HepG2 (cell line): ENCODE measurements around the gene TLE1. TPM values are rescaled to one million over a fixed set of nuclear protein-coding genes. Genes with fewer than 3 reads are reported as not detected.
A peak's percentile ranks its signal among the peaks of the same experiment; 100 is the strongest.

ENCODE experiments used
- AFF4 ChIP-seq: sonication (generic); formaldehyde crosslinking; IDR thresholded peaks from 2 replicates; pipeline ENCODE4 v1.4.0; 2020; ENCODE audit warnings: missing genetic modification reagents
- HNRNPL ChIP-seq: fragments of 200-400 bp; formaldehyde crosslinking; IDR thresholded peaks from 2 replicates; pipeline ENCODE4 v1.6.1; 2017; ENCODE audit warnings: mild to moderate bottlenecking, low read depth, low read length
- UBTF ChIP-seq: sonication (generic); formaldehyde crosslinking; IDR thresholded peaks from 2 replicates; pipeline ENCODE4 v1.4.0; 2020; ENCODE audit warnings: mild to moderate bottlenecking, missing genetic modification reagents
- ZNF34 ChIP-seq: sonication (generic); formaldehyde crosslinking; IDR thresholded peaks from 2 replicates; pipeline ENCODE4 v1.4.0; 2020; ENCODE audit warnings: mild to moderate bottlenecking, missing genetic modification reagents, borderline replicate concordance
- polyA plus RNA-seq, 8 experiments: library from polyadenylated mRNA; depleted of rRNA in 3 of 8; stranded (reverse) in 7 of 8; unstranded in 1 of 8; fragments of >200 nt; fragmentation: Illumina TruSeq in 4 of 8; extraction: Trizol in 4 of 8; gene quantifications; 2 replicates each; pipeline versions ENCODE4 v1.2.1 to v1.2.3, GENCODE V29; 2011 to 2016; ENCODE audit warnings: low read depth in 4 of 8, missing spikeins in 1 of 8, mixed read lengths in 1 of 8; ENCODE audit not compliant: insufficient read depth in 1 of 8
- total RNA-seq, 5 experiments: library from RNA; depleted of rRNA; stranded (reverse); fragments of >200 nt; fragmentation: Illumina TruSeq; extraction: Trizol; gene quantifications; 2 replicates each; pipeline ENCODE4 v1.2.3, GENCODE V29; 2016; ENCODE audit warnings: low read depth in 1 of 5

TLE1 gene
- total and polyA plus RNA-seq, 2 of the 13 experiments (the other 11 are each of a cell fraction or from before 2014, with no cell fraction given): 35.9 to 109 TPM

DNA sequence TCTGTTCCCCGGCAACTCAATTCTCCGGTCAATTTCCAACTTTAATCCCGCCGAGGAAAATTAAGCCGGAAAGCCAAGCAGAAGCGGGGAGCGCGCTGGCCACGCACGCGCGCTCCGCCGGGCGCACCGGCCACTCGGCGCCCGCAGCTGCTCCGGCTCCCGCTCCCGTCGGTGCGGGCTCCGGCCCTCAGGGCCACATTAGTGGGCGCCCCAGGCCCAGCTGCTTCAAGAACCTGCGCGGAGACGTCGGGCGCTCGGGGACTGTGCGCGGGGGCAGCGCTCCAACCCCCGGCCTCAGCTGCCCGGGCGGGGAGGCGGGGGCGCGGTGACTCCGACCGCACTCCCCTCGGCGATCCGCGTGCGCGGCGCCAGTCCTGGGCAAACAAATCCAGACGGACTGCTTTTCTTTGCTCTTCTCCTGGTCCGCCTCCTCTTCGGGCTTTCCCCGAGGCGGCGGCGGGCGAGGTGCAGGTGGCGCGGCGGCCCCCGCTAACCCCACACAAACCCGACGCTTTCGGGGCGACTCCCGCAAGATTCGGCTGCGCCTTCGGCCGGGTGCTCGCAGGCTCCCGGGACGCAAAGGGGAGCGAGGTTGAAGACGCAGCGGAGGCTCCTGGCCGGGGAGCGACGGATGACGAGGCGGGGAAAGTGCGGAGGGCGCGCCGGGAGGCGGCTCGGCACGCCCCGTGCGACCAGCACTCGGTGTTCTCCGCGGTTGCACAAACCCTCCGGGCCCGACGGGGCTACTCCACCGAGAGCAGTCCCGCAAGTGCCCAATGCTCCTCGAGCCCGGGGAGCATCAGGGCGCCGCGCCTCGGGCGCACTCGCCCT lies 870 bp downstream of the TLE1 start (continued):
- TF ChIP-seq UBTF (CRISPR knock-in tag) (peak; percentile 69; the same call in 1 of the 2 replicates), HNRNPL (0 out of 2 replicates have a peak, but pooled peaks have one; percentile 26), AFF4 (0 out of 2 replicates have a peak, but pooled peaks have one; percentile 13), ZNF34 (CRISPR knock-in tag) (0 out of 2 replicates have a peak, but pooled peaks have one; percentile 5)
